ENCODE results near the gene WNT3. TPM values are rescaled to one million over a fixed set of nuclear protein-coding genes. Genes with fewer than 3 reads are reported as not detected.
"Not testable (repeated sequence)": the region's sequence is repeated elsewhere in the genome, so short reads cannot be mapped to it uniquely, and the experiment has no call there.

The WNT3 gene
- total RNA-seq, 1 donor from 2014 or later = 1.3 TPM

DNA sequence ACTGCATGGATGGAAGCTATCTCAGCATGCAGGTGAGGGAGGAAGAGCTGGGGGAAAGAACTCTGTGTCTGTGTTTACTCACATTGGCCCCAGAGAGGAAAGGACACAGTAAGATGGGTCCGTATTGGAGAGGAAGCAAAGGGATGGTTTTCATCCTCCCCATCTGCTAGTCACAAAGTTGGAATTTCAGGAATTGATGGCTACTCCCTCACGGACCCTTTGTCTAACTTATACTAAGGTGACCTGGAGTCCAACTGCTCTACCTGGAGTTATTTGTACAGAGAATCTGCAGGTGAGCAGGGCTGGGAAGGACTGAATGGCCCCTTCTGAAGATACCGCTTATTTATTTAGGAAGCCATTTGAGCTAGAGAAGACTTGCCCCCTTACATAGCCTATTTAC lies 55.1 kb downstream of the WNT3 start:
- Mint-ChIP-seq H3K36me3 (ENCODE audit: low read depth) (peaks cover 17% of the 10 kb centered on the region), H3K9me3 (no peaks in the 10 kb centered on the region), H3K27me3 (no peaks in the 10 kb centered on the region), H3K4me1 (no peaks in the 10 kb centered on the region), H3K4me3 (no peak overlapping the region), H3K27ac (no peak overlapping the region)
- ATAC-seq (ENCODE audit: low read depth) (no peak), DNase-seq (no peak)
- ChIA-PET CTCF (no interaction called here), POLR2A (interaction anchor here (0.5 to 0.6 kb wide), 2 partner anchors 25 to 562 kb away, joined by 7 read pairs; no protein-coding TSS in a partner anchor)
- intact Hi-C loops (cut with micrococcal nuclease) = no loop called here
- no peak for TF ChIP-seq CTCF (IDR thresholded peaks at IDR 0.05)

DNA sequence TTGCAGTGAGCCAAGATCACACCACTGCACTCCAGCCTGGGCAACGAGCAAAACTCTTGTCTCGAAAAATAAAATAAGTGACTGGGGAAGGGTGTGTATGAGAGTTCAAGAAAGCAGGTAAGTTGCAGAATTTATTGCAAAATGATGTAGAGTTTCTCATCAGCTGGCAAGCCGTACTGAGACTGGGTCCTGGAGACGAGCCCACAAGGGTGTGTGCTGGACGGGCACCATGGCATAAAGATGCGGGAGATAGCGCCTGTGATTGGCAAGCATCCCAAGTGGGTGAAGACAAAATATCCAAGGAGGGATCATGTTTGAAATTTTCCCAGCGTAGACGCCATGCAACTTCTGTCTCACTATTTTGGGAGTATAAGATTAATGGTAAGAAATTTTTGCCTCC lies 59.4 kb downstream of the WNT3 start:
- no peak overlapping the region for H3K4me3 Mint-ChIP-seq
- ChIA-PET CTCF (no interaction called here), POLR2A (no interaction called here)
- DNase-seq (no peak), ATAC-seq (ENCODE audit: low read depth) (no peak)
- no peak overlapping the region for H3K27ac Mint-ChIP-seq
- intact Hi-C loops (cut with micrococcal nuclease) = no loop called here
- TF ChIP-seq CTCF (IDR thresholded peaks at IDR 0.05) = no peak
- no peaks in the 10 kb centered on the region for H3K9me3 Mint-ChIP-seq
- peaks cover 13% of the 10 kb centered on the region for H3K4me1 Mint-ChIP-seq
- no peaks in the 10 kb centered on the region for H3K27me3 Mint-ChIP-seq
- peaks cover 53% of the 10 kb centered on the region for H3K36me3 Mint-ChIP-seq (ENCODE audit: low read depth)

DNA sequence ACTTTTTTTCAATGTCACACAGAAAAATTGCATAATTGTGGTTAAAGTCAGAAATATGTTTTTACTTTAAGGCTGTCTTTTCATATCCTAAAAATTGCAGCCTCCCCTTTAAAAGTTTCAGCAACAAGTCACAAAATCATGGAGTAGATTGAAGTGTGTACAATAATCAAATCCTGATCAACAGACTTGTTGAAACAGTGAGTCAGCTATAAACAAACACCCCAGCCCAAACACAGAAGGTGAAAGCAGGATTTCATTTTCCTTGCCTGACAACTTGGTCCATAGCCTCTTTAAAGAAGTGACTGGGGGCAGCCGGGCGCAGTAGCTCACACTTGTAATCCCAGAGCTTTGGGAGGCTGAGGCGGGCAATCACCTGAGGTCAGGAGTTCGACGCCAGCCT lies 59.9 kb downstream of the WNT3 start:
- ChIA-PET CTCF (no interaction called here), POLR2A (no interaction called here)
- no peak for TF ChIP-seq CTCF (IDR thresholded peaks at IDR 0.05)
- Mint-ChIP-seq H3K27me3 (no peaks in the 10 kb centered on the region), H3K4me1 (peaks cover 13% of the 10 kb centered on the region), H3K27ac (no peak overlapping the region), H3K4me3 (no peak overlapping the region), H3K9me3 (no peaks in the 10 kb centered on the region), H3K36me3 (ENCODE audit: low read depth) (peaks cover 58% of the 10 kb centered on the region)
- ATAC-seq (ENCODE audit: low read depth) (no peak), DNase-seq (no peak)
- intact Hi-C loops (cut with micrococcal nuclease) = no loop called here

DNA sequence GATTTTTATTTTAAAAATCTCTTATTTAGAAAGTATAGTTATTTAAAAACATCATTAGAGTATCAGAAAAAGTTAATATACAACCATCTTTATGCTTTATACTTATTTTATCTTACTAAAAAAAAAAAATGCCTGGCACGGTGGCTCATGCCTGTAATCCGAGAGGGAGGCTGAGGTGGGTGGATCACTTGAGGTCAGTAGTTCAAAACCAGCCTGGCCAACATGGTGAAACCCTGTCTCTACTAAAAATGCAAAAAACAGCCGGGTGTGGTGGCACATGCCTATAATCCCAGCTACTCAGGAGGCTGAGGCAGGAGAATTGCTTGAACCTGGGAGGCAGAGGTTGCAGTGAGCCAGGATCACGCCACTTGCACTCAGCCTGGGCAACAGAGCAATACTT lies 60.9 kb downstream of the WNT3 start:
- POLR2A ChIA-PET = interaction anchor here (0.8 kb wide), 1 partner anchor 44 kb away, joined by 3 read pairs; no protein-coding TSS in a partner anchor
- H3K36me3 Mint-ChIP-seq (ENCODE audit: low read depth) = peaks cover 62% of the 10 kb centered on the region
- H3K27ac Mint-ChIP-seq; DNase-seq; ATAC-seq (ENCODE audit: low read depth); CTCF ChIA-PET; H3K4me3 Mint-ChIP-seq; intact Hi-C loops (cut with micrococcal nuclease); H3K9me3 Mint-ChIP-seq; H3K27me3 Mint-ChIP-seq: not testable (repeated sequence)
- H3K4me1 Mint-ChIP-seq = peaks cover 13% of the 10 kb centered on the region

DNA sequence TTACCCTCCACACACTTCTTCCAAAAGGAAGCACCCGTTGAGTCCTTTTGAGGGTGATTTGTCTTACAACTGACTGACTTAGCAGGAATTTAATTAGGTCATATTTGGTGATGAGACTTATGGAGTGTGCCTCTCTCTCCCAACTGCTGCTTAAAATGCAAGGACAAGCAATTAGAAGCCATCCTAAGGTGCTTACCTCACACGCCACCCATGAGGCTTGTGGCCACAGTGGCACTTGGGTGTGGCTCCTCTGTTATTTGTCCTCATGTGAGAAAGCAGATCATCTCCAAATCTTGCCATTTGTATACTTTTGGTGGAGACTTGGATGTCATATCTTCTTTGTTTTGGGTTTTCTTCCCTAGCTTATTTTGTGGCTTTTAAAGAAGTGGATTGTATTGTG lies 61.6 kb downstream of the WNT3 start:
- ATAC-seq (ENCODE audit: low read depth) = no peak
- Mint-ChIP-seq H3K9me3 (no peaks in the 10 kb centered on the region), H3K4me1 (peaks cover 13% of the 10 kb centered on the region), H3K27ac (peak overlapping the region; percentile 30), H3K27me3 (no peaks in the 10 kb centered on the region), H3K4me3 (no peak overlapping the region), H3K36me3 (ENCODE audit: low read depth) (peaks cover 69% of the 10 kb centered on the region)
- DNase-seq = no peak
- CTCF ChIA-PET = no interaction called here
- intact Hi-C loops (cut with micrococcal nuclease) = no loop called here
- POLR2A ChIA-PET = no interaction called here
- no peak for TF ChIP-seq CTCF (IDR thresholded peaks at IDR 0.05)

- Mint-ChIP-seq H3K27ac (no peak overlapping the region), H3K9me3 (no peaks in the 10 kb centered on the region), H3K36me3 (ENCODE audit: low read depth) (peaks cover 74% of the 10 kb centered on the region), H3K4me3 (no peak overlapping the region), H3K4me1 (peaks cover 13% of the 10 kb centered on the region), H3K27me3 (no peaks in the 10 kb centered on the region)
- CTCF ChIA-PET = no interaction called here
- DNase-seq (no peak), ATAC-seq (ENCODE audit: low read depth) (peak; percentile 10)
- POLR2A ChIA-PET = no interaction called here
- TF ChIP-seq CTCF (IDR thresholded peaks at IDR 0.05) = no peak
- intact Hi-C loops (cut with micrococcal nuclease) = no loop called here
Measured at GRCh38 chr17:46756081-46756735, 62.3 kb downstream of the WNT3 start.
